HG03039 (cell line): ENCODE measurements around the gene FARP1.

Experiments used
- ATAC-seq: cut with Tn5 transposase; IDR thresholded peaks from one replicate; pipeline ENCODE4 v1.9.1; 2021; ENCODE audit warnings: mild to moderate bottlenecking, moderate library complexity; ENCODE audit not compliant: unreplicated experiment

The FARP1 gene

DNA sequence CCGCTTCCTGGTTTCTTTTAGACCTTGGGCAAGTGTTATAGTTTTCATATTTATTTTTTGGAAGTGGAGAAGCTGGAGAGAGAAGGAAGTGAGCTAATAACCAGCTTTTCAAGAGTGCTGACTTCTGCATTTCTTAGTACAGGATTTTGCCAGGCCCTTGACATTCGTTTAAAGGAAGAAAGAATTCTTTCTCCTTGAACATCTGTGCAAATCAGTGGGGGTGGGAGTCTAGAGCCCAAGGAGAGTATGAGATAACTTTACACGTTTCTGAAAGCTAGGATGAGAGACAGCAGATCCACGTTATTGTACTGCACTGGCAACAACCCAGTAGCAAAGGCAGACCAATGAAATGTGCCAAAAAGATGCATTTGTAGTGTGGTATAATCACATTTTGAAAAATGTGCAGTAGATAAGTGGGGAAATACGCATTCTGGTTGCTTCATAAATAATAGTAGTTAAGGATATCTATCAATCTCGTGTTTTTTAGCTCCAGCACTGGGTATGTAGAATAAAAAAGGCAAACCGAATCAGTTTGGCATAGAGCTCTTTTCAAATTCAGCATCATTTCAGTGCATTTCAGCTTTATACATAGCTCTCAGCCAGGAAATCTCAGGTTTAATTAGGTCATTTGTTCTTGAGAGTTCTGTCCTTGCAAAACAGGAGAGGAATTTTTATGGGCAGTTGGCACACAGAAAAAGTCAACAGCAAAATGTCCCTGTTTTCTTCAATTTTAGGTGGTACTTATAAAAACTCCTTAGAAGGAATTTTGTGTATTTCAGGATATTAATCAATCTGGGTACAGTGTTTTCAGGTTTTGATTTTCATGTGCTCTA, 29.9 kb downstream of the FARP1 start:
- ATAC-seq = no peak

DNA sequence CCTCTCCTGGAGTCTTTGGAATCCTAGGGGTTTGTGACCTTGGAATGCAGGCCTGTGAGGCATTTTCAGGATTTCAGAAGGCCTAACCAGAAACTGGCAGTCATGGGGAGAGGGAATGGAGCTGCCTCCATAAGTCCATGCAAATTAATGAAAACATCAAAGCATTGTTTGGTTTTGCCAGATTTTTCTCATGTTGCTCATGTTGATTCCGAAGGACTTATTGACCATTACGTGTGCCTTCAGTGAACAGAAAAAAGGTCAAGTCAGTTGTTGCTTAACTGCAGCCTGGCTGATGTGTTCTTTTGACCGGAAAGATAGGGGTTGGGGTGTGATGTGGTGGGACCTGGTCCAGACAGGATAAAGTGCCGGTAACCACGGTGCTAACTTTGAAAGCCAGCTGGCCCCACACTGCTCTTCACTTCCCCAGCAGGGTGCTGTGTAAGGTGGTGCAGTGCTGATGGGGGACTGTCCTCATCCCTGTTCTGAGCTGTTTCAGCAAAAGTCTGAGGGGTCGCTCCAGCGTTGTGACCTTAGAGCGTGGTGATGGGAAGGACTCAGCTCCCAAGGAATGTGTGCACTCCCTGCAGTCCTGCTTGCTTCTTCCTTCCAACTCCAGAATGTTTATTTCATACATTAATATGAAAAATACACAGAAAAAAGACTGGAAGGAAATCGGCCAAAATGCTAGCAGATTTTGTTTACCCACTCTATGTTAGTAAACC, 30.7 kb downstream of the FARP1 start:
- no peak for ATAC-seq

DNA sequence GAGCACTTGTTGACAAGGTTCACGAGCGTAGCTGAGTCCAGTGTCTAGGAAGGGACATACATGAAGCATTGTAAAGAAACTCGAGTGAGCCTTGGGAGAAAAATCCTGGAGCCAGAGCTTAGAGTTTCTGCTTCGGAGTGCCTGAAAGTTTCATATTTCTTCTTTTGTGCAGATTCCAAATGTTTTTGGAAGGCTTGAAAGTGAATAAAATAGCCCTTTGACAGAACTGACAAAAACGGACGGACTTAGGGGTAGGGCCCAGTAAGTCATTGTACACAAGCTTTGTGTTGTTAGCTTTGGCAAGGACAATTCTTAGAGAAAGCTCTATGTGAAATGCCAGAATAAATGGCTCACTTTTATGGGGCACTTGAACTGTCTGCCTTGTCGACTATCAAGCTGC, 31.4 kb downstream of the FARP1 start:
- ATAC-seq = no peak

DNA sequence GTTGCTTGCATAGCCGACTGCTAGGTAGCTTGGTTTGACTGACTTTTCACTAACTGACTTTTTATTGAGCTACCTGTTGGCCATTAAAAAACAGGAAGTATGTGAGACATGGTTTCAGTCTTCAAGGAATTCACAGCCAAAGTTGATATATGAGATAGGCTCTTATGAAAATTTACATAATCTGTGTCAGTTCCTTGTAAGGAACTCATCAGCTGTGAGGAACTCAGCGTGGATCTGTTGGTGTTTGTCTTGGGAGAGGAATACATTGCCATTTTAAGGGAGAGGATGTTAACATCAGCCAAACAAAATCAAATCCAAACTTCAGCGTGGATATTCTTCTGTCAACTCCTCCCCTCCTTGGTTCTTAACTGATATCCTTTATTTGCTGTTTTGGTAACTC, 32.1 kb downstream of the FARP1 start:
- no peak for ATAC-seq

DNA sequence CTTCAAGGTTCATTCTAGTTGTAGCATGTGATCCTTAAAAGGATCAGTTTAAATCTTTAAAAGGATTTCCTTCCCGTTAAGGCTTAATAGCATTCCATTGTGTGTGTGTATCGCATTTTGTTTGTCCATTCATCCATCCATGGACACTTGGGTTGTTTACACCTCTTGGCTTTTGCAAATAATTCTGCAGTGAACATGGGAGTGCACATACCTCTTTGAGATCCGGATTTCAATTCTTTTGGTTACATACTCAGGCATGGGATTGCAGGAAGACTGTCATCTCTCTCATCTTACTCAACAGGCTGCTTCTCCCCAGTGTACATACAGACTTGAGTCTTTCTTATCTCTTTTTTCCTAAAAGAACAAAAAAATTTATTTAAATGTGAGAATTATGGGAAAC, 32.9 kb downstream of the FARP1 start:
- ATAC-seq = no peak

DNA sequence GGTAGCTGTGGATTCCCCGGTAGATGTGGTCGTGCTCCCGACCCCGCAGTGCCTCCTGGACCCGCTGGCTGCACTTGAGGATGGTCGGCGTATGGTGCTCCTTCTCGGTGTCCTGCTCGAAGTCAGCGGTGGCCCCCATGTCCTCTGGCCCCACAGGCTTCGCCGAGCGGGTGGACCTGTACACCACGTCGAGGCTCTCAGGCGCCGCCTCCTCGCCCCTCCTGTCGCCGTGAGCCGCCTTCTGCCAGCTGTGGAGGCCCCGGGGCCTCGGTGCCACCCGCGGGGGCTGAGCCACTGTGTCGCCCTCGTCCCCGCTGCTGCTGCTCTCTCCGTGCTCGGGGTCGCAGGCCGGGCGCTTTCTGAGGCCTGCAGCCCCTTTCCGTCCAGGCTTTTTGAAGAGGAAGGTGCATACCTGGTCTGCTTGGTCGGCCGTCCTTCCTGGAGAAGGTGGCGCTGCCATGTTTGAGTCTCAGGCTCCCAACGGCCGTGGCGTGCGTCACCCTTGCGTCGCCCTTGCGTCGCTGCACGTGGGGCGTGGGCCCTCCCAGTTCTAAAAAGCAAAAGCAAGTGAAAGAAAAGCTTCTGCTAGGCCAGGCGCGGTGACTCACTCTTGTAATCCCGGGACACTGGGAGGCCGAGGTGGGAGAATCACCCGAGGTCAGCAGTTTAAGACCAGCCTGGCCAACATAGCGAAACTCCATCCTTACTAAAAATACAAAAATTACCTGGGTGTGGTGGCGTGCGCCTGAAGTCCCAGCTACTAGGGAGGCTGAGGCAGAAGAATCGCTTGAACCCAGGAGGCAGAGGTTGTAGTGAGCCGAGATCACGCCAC, 34.1 kb downstream of the FARP1 start, which contains the start of gene RNF113B:
Gene RNF113B, minus strand, starts transcription at position 493 of the 832 bp plus-strand sequence. Its CDS starts 33 bp downstream, at position 460.
- ATAC-seq = no peak

DNA sequence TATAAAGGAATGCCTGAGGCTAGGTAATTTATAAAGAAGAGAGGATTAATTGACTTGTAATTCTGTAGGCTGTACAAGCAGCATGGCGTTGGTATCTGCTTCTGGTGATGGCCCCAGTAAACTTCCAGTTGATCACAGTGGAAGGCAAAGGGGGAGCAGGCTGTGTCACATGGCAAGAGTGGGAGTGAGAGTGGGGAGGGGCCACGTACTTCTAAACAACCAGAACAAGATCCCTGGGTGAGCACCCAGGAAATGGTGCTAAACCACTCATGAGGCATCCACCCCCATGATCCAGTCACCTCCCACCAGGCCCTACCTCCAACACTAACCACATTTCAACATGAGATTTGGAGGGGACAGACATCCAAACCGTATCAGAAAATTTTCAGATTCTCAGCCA, 37.2 kb downstream of the FARP1 start:
- no peak for ATAC-seq

DNA sequence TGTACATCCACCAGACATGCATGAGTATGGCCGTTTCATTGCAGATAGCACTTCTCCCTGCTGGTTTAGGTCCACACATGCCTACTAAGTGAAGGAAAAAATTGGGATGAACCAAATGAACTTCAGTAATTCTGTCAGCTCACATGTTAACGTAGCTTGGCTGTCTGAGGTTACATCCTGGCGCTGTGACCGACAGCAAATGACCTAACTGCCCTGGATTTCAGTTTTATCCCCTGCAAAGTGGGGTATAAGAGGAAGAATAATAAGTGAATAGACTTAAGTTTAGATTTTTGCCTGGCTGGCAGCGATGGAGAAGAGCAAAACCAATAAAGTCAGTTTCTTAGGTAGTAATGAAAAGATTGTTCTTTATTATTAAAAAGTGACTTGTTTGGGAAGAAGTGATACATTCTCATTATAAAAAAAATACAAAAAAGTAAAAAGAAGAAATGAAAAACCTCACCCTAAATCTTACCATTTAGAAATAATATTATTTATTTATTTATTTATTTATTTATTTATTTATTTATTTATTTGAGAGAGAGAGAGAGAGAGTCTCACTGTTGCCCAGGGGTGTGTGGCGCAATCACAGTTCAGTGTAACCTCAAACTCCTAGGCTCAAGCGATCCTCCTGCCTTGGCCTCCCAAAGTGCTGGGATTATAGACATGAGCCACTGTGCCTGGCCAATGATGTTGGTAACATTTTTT, 38.4 kb downstream of the FARP1 start:
- no peak for ATAC-seq

DNA sequence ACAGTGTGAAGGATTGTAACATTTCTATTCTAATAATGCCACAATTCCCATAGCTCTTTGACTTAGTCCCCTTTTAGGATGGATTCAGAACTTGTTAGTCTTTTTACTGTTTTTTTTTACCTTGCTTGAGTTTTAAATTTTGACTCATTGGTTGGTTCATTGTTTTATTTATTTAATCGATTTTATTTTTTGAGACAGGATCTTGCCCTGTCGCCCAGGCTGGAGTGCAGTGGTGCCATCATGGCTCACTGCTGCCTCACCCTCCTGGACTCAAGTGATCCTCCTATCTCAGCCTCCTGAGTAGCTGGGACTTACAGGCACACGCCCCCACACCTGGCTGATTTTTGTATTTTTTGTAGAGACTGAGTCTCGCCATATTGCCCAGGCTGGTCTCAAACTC, 39.3 kb downstream of the FARP1 start:
- ATAC-seq = no peak

DNA sequence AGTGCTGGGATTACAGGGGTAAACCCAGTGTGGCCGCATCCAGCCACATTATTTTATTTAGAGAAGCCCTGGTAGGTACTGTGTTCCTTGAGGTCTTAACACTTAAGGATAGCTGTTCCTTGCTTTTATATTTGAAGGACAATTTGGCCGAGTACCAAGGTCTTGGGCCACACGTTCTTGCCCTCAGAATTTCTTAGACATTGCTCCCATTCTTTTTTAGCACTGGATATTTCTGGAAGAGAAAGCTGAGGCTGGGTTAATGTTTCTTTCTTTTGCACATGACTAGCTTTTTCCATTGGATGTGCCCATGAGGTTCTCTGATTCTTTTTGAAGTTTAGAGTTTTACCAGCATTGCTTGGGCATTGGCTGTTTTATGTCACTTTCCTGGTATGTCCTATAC, 39.7 kb downstream of the FARP1 start:
- ATAC-seq = no peak

DNA sequence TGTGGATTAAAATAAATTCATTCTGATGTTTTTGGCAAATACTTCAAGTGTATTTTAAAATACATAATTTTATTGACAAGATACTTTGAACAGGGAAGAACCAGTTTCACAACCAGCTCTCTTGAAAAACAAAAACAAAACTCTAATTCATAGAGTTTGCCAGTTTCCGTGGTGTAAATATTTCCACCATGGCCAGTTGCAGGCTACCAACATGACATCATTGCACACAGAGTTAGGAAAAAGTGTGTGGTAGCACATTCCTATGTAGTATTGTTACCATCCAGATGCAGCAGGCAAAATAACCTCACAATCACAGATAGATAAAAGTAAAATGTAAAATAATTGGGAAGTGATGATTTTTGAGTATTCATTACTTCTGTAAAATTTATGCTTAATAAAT, 41.9 kb downstream of the FARP1 start:
- ATAC-seq = no peak

DNA sequence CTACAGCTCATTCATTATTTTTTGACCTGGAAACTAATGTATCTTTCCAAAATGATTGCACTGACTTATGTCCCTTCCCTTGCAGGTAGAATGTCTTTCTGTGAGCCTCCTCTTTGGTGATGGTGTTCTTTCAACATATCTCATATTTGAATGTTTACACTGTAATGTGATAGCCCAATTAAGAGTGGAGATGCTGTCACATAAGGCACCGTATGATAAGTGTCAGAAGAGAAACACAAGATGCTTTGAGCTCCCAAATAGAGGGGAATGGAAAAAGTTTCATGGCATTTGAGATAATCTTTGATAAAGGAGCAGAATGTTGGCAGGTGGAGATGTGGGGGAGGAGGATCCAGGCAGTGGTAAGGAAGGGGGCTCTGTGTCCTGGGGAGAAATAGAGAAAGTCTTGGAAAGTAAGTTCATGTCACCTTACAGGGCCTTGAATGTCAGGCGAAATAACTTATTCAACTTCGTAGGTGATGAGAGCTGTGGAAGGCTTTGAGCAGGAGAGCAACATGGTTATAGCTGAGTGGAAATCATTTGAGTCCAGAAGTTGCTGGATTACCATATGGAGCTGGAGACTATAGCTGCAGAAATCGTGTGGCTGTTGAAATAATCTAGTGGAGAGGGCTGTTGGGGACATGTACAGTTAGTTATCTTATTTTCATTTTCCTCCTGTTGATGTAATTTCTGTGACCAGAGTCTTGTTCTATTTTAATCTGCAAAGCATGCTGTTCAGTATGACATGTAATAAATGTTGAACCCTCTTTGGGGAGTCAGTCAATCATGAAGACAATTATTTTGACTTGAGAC, 44.5 kb downstream of the FARP1 start:
- ATAC-seq = no peak

DNA sequence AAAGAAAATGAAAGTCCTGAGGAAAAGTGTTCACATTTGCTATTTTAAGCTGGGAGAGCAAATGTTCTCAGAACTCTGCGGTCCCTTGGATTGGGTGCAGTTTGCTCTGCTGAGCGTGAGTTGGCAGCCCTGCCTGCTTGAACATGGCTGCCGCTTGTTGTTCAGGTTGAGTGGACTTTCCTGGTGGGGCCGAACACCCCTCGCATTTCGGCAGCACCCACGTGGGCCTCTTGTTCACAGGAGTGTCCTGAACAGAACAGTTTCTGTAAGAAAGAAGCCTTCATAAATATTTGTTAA, 45.0 kb downstream of the FARP1 start:
- ATAC-seq = no peak

DNA sequence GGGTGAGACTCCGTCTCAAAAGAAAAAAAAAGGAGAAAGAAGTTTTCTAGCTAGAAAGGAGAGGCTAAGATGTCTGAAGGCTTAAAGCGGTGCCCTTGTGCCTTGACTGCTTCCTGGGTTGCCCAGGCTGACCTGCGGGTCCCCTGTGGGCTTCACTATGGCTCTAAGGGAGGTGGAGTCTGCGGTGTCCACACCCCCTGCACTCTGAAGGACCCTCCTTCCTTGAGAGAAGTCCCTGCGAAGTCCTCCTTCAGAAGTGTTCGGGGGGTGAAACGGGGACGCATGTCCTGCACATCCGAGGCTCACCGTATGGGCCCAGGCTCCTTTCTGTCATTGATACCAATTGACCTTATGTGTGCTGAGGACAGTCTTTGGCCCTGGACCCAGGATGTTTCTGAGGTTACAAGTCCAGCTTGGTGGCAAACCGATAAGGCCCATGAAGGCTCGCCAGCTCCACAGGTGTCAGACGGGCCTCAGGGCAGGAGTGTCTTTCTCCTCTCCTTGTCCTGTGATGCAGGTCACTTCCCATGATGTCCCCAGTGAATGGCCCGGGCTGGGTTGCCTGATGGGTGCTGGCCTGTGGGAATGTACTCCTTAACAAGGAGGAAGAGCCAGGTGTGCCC, 45.8 kb downstream of the FARP1 start:
- no peak for ATAC-seq

DNA sequence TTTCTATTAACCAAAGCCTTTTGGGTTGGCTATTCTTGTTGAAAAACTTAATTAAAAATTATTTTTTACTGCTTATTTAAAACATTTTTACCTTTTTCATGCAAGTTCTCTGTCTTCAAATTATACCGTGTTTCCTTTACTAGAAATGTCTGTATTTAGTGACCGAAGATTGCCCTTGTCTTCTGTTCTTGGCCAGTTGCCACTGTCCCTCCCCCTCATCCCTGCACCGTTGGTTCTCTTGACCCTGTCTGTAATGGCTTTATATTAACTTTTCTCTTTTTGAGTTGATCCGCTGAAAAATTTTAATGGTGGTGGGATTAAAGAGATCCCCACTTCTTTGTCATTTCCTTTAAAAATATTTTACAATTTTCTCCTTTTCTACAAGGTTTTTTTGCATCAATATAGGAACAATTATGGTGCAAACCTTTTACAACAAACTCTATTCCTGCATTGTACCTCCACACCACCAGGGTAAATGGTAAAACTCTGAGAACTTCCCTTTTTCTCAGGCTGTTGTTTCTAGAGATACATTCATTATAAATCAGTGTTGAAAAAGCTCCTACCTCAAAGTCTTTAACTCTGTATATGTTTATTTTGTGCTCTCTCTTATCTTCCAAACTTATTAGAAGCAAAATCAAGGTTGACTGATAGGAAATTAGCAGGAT, 47.1 kb downstream of the FARP1 start:
- ATAC-seq = no peak

DNA sequence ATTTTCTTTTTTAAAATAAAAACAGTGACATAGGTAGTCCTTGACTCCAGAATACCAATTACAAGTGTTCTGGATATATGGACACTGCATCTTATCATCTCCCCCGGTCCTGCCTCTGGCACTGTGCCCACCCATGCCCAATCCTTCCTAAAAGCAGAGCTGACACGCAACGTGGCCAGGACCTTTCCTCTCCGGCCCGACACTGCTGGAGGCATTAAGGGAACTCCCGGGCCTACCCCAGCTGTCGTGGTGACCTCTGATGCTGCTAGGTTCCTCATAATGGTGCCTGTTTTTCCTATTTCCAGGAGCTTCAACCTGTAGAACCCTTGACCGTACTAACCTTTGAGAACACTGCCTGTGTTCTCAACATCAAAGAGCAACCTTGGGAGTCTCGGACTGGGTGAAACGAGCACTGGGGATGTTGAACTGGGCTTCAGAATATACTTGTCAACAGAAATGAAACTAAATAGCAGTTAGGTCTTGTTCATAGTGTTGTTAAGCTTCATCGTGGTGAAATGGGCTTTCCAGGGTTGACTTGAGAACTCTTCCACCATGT, 48.1 kb downstream of the FARP1 start:
- no peak for ATAC-seq

DNA sequence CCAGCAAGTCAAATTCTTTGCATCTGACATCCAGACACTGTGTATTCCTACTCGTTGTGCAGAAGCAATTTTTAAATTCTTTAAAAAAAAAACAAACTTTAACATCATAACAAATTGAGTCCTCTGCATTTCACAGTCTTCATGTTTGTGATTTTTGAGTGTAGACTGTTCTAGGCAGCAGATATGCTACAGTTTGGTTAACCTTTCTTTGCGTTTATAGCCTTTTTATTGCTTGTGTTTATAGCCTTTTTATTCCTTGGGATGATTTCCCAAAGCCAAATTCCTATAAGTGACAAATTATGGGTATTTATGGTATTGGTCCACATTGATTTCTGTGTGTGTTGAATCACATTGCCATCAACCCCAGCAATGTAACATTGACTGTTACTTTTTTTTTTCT, 49.1 kb downstream of the FARP1 start:
- ATAC-seq = no peak

DNA sequence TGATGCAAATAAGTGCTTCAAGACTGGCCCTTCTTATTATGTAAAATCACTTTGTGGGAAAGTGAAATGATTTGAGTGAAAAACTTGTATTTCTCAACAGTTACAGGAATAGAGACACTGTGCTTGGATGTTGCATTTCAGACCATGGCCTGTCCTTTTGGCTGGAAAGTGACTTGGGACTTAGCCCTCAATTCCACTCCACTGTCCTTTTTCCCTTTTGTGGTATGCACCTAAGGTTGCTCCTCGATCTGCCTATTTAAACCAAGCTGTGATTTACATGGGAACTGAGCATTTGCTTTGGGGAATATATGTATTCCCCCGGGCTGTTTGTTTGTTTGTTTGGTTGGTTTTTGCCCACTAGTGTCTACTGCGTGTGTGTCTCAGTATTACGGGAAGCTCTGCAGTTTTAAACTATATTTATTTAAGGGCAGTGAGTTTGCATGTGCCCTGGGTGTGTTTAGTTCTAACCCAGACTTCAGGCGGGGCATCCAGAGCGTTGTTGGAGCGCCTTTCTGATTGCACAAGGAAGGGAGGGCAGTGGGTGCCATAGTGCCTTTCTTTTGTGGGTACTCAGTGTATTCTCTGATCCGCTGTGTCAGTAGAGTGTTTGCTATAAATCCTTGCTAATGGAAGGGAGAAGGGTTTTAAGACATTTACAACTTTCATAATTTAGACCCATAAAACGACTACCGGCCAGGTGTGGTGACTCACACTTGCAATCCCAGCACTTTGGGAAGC, 52.3 kb downstream of the FARP1 start:
- ATAC-seq = no peak
